Neural cell (in vitro differentiated cells): ENCODE measurements around the gene SMOC1. TPM values are rescaled to one million over a fixed set of nuclear protein-coding genes. Genes with fewer than 3 reads are reported as not detected.

ENCODE experiments used
- H2AFZ ChIP-seq: fragments of 200-600, 300-800 bp; sonication (generic), shearing (Covaris generic); 2 replicates; pipeline ENCODE4 v1.6.0; 2014; ENCODE audit warnings: low read depth, mild to moderate bottlenecking, antibody characterized with exemption, low read length, moderate library complexity
- H3F3A ChIP-seq: fragments of 200-600 bp; shearing (Covaris generic); 2 replicates; pipeline ENCODE4 v1.6.1; 2016; ENCODE audit warnings: mild to moderate bottlenecking, moderate library complexity, mixed read lengths, antibody characterized with exemption, low read length; ENCODE audit not compliant: insufficient read depth, poor library complexity, severe bottlenecking
- H3K27ac ChIP-seq: fragments of 200-600, 300-800 bp; sonication (generic), shearing (Covaris generic); 2 replicates; pipeline ENCODE4 v1.5.1; 2014; ENCODE audit warnings: mild to moderate bottlenecking, low read length, moderate library complexity
- H3K27me3 ChIP-seq: fragments of 300-800, 200-600 bp; sonication (generic), shearing (Covaris generic); 2 replicates; pipeline ENCODE4 v1.6.0; 2014; ENCODE audit warnings: mild to moderate bottlenecking, low read depth, low read length, moderate library complexity; ENCODE audit not compliant: insufficient read depth
- H3K36me3 ChIP-seq: fragments of 300-800, 200-600 bp; sonication (generic), shearing (Covaris generic); 2 replicates; pipeline ENCODE4 v1.5.1; 2014; ENCODE audit warnings: mild to moderate bottlenecking, antibody characterized with exemption, low read length, moderate library complexity; ENCODE audit not compliant: insufficient read depth
- H3K4me2 ChIP-seq: fragments of 300-800, 200-600 bp; sonication (generic), shearing (Covaris generic); 2 replicates; pipeline ENCODE4 v1.6.0; 2014; ENCODE audit warnings: mild to moderate bottlenecking, low read length
- H3K4me3 ChIP-seq: fragments of 300-800, 200-600 bp; sonication (generic), shearing (Covaris generic); 2 replicates; pipeline ENCODE4 v1.5.1; 2014; ENCODE audit warnings: mild to moderate bottlenecking, low read length, moderate library complexity
- H3K79me2 ChIP-seq: fragments of 200-600 bp; shearing (Covaris generic); replicated peaks from 2 replicates; pipeline ENCODE4 v1.6.0; 2014; ENCODE audit warnings: mild to moderate bottlenecking, low read length, moderate library complexity; ENCODE audit not compliant: insufficient read depth
- H3K9ac ChIP-seq: fragments of 300-800, 200-600 bp; sonication (generic), shearing (Covaris generic); 2 replicates; pipeline ENCODE4 v1.6.1; 2016; ENCODE audit warnings: mild to moderate bottlenecking, low read length, mixed read lengths
- H3K9me2 ChIP-seq: fragments of 200-600 bp; shearing (Covaris generic); 2 replicates; pipeline ENCODE4 v1.6.1; 2016; ENCODE audit warnings: mild to moderate bottlenecking, low read length, mixed read lengths; ENCODE audit not compliant: insufficient read depth
- H3K9me3 ChIP-seq: fragments of 200-600, 300-800 bp; sonication (generic), shearing (Covaris generic); 2 replicates; pipeline ENCODE4 v1.6.1; 2016; ENCODE audit warnings: mild to moderate bottlenecking, mixed run types, low read length, moderate library complexity, mixed read lengths
- H4K20me1 ChIP-seq: fragments of 200-600 bp; shearing (Covaris generic); 2 replicates; pipeline ENCODE4 v1.6.1; 2016; ENCODE audit warnings: mild to moderate bottlenecking, mixed run types; ENCODE audit not compliant: insufficient read depth
- EP300 ChIP-seq: fragments of 450-650 bp; conservative IDR thresholded peaks from 2 replicates; pipeline ENCODE4 v1.6.1; 2014; ENCODE audit warnings: antibody characterized with exemption, mild to moderate bottlenecking, moderate library complexity; ENCODE audit not compliant: poor library complexity, severe bottlenecking
- EZH2 ChIP-seq: fragments of 200-600, 300-800 bp; shearing (Covaris generic), sonication (generic); IDR thresholded peaks from 2 replicates; pipeline ENCODE4 v1.6.1; 2014; ENCODE audit warnings: antibody characterized with exemption, low read length, borderline replicate concordance, mild to moderate bottlenecking; ENCODE audit not compliant: insufficient read depth, poor library complexity, severe bottlenecking
- MXI1 ChIP-seq: fragments of 450-650 bp; conservative IDR thresholded peaks from 2 replicates; pipeline ENCODE4 v1.6.1; 2014; ENCODE audit warnings: antibody characterized with exemption, mild to moderate bottlenecking; ENCODE audit not compliant: poor library complexity, severe bottlenecking
- POLR2AphosphoS5 ChIP-seq: IDR thresholded peaks from 2 replicates; pipeline ENCODE4 v1.6.1; 2012
- RAD21 ChIP-seq: fragments of 450-650 bp; conservative IDR thresholded peaks from 2 replicates; pipeline ENCODE4 v1.6.1; 2014; ENCODE audit warnings: antibody characterized with exemption, mild to moderate bottlenecking, moderate library complexity
- SMC3 ChIP-seq: fragments of 450-650 bp; conservative IDR thresholded peaks from 2 replicates; pipeline ENCODE4 v1.6.1; 2014; ENCODE audit warnings: antibody characterized with exemption, mild to moderate bottlenecking, moderate library complexity; ENCODE audit not compliant: poor library complexity
- TAF1 ChIP-seq: IDR thresholded peaks from 2 replicates; pipeline ENCODE4 v1.6.1; 2012; ENCODE audit warnings: low read depth
- polyA plus RNA-seq: library from polyadenylated mRNA; depleted of rRNA; stranded (reverse); fragments of >200 nt; gene quantifications from 2 replicates; pipeline ENCODE4 v1.2.3, GENCODE V29; 2014
- TF ChIP-seq, protein P1 (sequence below): IDR thresholded peaks from 2 replicates; pipeline ENCODE4 v1.6.1; 2012; ENCODE audit warnings: borderline replicate concordance
- TF ChIP-seq, protein P2 (sequence below): fragments of 450-650 bp; IDR thresholded peaks from 2 replicates; pipeline ENCODE4 v1.5.1; 2014; ENCODE audit warnings: antibody characterized with exemption, mild to moderate bottlenecking, moderate library complexity; ENCODE audit not compliant: poor library complexity, severe bottlenecking

Gene SMOC1
- polyA plus RNA-seq, 1 donor from 2014 or later = 8.7 TPM

- Histone ChIP-seq H3F3A (no peaks in the 10 kb centered on the region), H3K9me2 (no peaks in the 10 kb centered on the region), H3K9me3 (no peaks in the 10 kb centered on the region), H3K4me3 (no peak overlapping the region), H2AFZ (no peak overlapping the region), H4K20me1 (no peaks in the 10 kb centered on the region), H3K36me3 (no peaks in the 10 kb centered on the region), H3K27me3 (no peaks in the 10 kb centered on the region), H3K27ac (no peak overlapping the region), H3K9ac (no peak overlapping the region), H3K79me2 (peaks cover 65% of the 10 kb centered on the region), H3K4me2 (no peak overlapping the region)
- TF ChIP-seq TAF1 = no peak
- TF ChIP-seq SMC3 = no peak
- no peak for TF ChIP-seq RAD21
- TF ChIP-seq EZH2 = no peak
- TF ChIP-seq POLR2AphosphoS5 = no peak
- TF ChIP-seq EP300 = no peak
- no peak for TF ChIP-seq MXI1
- TF ChIP-seq, protein P1, sequence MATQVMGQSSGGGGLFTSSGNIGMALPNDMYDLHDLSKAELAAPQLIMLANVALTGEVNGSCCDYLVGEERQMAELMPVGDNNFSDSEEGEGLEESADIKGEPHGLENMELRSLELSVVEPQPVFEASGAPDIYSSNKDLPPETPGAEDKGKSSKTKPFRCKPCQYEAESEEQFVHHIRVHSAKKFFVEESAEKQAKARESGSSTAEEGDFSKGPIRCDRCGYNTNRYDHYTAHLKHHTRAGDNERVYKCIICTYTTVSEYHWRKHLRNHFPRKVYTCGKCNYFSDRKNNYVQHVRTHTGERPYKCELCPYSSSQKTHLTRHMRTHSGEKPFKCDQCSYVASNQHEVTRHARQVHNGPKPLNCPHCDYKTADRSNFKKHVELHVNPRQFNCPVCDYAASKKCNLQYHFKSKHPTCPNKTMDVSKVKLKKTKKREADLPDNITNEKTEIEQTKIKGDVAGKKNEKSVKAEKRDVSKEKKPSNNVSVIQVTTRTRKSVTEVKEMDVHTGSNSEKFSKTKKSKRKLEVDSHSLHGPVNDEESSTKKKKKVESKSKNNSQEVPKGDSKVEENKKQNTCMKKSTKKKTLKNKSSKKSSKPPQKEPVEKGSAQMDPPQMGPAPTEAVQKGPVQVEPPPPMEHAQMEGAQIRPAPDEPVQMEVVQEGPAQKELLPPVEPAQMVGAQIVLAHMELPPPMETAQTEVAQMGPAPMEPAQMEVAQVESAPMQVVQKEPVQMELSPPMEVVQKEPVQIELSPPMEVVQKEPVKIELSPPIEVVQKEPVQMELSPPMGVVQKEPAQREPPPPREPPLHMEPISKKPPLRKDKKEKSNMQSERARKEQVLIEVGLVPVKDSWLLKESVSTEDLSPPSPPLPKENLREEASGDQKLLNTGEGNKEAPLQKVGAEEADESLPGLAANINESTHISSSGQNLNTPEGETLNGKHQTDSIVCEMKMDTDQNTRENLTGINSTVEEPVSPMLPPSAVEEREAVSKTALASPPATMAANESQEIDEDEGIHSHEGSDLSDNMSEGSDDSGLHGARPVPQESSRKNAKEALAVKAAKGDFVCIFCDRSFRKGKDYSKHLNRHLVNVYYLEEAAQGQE = no peak
- TF ChIP-seq, protein P2, sequence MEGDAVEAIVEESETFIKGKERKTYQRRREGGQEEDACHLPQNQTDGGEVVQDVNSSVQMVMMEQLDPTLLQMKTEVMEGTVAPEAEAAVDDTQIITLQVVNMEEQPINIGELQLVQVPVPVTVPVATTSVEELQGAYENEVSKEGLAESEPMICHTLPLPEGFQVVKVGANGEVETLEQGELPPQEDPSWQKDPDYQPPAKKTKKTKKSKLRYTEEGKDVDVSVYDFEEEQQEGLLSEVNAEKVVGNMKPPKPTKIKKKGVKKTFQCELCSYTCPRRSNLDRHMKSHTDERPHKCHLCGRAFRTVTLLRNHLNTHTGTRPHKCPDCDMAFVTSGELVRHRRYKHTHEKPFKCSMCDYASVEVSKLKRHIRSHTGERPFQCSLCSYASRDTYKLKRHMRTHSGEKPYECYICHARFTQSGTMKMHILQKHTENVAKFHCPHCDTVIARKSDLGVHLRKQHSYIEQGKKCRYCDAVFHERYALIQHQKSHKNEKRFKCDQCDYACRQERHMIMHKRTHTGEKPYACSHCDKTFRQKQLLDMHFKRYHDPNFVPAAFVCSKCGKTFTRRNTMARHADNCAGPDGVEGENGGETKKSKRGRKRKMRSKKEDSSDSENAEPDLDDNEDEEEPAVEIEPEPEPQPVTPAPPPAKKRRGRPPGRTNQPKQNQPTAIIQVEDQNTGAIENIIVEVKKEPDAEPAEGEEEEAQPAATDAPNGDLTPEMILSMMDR = no peak
Measured at GRCh38 chr14:69909826-69910550, 30.8 kb downstream of the SMOC1 start.

- Histone ChIP-seq H3K4me2 (no peak overlapping the region), H3K9me3 (no peaks in the 10 kb centered on the region), H3K4me3 (no peak overlapping the region), H3K79me2 (peaks cover 70% of the 10 kb centered on the region), H3K36me3 (no peaks in the 10 kb centered on the region), H3K9me2 (no peaks in the 10 kb centered on the region), H3K27ac (no peak overlapping the region), H3F3A (no peaks in the 10 kb centered on the region), H3K9ac (no peak overlapping the region), H2AFZ (no peak overlapping the region), H4K20me1 (no peaks in the 10 kb centered on the region), H3K27me3 (no peaks in the 10 kb centered on the region)
- TF ChIP-seq EZH2 (no peak), TAF1 (no peak), SMC3 (no peak), MXI1 (no peak)
Measured at GRCh38 chr14:69910871-69911270, 31.7 kb downstream of the SMOC1 start.
